ENCODE measurements around the gene ZNF280A.

GRCh38 chr22:22558071-22558971, 38.3 kb upstream of the ZNF280A start:
- TF ChIP-seq, protein P1, sequence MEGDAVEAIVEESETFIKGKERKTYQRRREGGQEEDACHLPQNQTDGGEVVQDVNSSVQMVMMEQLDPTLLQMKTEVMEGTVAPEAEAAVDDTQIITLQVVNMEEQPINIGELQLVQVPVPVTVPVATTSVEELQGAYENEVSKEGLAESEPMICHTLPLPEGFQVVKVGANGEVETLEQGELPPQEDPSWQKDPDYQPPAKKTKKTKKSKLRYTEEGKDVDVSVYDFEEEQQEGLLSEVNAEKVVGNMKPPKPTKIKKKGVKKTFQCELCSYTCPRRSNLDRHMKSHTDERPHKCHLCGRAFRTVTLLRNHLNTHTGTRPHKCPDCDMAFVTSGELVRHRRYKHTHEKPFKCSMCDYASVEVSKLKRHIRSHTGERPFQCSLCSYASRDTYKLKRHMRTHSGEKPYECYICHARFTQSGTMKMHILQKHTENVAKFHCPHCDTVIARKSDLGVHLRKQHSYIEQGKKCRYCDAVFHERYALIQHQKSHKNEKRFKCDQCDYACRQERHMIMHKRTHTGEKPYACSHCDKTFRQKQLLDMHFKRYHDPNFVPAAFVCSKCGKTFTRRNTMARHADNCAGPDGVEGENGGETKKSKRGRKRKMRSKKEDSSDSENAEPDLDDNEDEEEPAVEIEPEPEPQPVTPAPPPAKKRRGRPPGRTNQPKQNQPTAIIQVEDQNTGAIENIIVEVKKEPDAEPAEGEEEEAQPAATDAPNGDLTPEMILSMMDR (IDR thresholded peaks at IDR 0.05; ENCODE audit: insufficient read depth, low read length) = no peak
- TF ChIP-seq, protein P2, sequence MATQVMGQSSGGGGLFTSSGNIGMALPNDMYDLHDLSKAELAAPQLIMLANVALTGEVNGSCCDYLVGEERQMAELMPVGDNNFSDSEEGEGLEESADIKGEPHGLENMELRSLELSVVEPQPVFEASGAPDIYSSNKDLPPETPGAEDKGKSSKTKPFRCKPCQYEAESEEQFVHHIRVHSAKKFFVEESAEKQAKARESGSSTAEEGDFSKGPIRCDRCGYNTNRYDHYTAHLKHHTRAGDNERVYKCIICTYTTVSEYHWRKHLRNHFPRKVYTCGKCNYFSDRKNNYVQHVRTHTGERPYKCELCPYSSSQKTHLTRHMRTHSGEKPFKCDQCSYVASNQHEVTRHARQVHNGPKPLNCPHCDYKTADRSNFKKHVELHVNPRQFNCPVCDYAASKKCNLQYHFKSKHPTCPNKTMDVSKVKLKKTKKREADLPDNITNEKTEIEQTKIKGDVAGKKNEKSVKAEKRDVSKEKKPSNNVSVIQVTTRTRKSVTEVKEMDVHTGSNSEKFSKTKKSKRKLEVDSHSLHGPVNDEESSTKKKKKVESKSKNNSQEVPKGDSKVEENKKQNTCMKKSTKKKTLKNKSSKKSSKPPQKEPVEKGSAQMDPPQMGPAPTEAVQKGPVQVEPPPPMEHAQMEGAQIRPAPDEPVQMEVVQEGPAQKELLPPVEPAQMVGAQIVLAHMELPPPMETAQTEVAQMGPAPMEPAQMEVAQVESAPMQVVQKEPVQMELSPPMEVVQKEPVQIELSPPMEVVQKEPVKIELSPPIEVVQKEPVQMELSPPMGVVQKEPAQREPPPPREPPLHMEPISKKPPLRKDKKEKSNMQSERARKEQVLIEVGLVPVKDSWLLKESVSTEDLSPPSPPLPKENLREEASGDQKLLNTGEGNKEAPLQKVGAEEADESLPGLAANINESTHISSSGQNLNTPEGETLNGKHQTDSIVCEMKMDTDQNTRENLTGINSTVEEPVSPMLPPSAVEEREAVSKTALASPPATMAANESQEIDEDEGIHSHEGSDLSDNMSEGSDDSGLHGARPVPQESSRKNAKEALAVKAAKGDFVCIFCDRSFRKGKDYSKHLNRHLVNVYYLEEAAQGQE (IDR thresholded peaks at IDR 0.05; ENCODE audit: insufficient replicate concordance, low read depth) = no peak
- TF ChIP-seq GABPA (IDR thresholded peaks at IDR 0.05; ENCODE audit: low read depth) = no peak

All from HL-60 (cell line).